ENCODE results near the gene PRELID1.

DNA sequence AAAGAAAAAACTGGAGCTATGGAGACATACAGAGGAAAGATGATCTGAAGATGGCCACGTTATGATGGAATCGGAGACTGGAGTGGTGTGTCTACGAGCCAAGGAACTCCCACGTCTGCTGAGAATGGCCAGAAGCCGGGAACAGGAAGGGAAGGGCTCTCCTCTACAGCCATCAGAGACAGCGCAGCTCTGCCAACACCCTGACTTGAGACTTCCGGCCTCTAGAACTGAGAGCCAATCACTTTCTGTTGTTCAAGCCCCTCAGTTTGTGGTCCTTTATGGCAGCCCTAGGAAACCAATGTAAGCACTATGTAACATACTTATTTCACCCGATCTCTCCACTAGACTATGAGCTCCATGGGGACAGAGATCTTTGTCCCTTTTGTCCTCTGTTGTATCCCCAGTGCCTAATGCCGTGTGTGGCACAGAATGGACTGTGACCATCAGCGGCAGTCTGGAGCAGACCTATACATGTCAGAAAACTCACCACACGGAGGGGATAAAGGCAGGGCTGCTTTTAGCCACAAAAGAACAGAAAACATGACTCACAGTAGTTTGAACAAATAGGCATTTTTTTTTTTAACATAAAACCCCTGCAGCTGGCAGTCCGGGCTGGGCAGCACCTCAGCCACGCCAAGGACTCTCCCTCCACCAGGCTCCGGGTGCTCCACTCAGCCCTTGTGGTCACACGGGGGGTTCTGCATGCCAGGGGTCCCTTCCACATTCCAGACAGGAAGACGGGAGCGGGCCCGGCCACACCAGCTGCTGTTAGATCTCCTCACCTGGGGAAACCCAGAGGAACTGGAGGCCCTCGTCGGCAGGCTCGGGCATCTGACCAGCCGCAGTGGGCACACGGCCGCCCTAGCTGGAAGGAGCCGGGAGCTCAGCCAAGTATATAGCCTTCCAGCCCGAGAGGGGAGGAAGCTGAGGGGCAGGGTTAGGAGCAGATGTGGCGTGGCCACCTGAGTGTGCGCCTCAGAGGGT is 24.2 kb downstream of the PRELID1 start:
- TF ChIP-seq, protein P1, sequence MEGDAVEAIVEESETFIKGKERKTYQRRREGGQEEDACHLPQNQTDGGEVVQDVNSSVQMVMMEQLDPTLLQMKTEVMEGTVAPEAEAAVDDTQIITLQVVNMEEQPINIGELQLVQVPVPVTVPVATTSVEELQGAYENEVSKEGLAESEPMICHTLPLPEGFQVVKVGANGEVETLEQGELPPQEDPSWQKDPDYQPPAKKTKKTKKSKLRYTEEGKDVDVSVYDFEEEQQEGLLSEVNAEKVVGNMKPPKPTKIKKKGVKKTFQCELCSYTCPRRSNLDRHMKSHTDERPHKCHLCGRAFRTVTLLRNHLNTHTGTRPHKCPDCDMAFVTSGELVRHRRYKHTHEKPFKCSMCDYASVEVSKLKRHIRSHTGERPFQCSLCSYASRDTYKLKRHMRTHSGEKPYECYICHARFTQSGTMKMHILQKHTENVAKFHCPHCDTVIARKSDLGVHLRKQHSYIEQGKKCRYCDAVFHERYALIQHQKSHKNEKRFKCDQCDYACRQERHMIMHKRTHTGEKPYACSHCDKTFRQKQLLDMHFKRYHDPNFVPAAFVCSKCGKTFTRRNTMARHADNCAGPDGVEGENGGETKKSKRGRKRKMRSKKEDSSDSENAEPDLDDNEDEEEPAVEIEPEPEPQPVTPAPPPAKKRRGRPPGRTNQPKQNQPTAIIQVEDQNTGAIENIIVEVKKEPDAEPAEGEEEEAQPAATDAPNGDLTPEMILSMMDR (conservative IDR thresholded peaks at IDR 0.05; ENCODE audit: low read depth, low read length): no peak
- TF ChIP-seq EZH2 (IDR thresholded peaks at IDR 0.05; ENCODE audit: borderline replicate concordance, low read depth, low read length, poor library complexity, severe bottlenecking): no peak
